Activated CD4-positive, alpha-beta T cell treated with anti-CD3 and anti-CD28 coated beads, Interleukin-2, amount 50 U/mL, for 16 hours (primary cell): ENCODE results near the gene PSMC3.

Experiments used
- DNase-seq: peaks from one replicate; pipeline ENCODE4 v3.0.0-alpha.2; 2020

Gene PSMC3

DNA sequence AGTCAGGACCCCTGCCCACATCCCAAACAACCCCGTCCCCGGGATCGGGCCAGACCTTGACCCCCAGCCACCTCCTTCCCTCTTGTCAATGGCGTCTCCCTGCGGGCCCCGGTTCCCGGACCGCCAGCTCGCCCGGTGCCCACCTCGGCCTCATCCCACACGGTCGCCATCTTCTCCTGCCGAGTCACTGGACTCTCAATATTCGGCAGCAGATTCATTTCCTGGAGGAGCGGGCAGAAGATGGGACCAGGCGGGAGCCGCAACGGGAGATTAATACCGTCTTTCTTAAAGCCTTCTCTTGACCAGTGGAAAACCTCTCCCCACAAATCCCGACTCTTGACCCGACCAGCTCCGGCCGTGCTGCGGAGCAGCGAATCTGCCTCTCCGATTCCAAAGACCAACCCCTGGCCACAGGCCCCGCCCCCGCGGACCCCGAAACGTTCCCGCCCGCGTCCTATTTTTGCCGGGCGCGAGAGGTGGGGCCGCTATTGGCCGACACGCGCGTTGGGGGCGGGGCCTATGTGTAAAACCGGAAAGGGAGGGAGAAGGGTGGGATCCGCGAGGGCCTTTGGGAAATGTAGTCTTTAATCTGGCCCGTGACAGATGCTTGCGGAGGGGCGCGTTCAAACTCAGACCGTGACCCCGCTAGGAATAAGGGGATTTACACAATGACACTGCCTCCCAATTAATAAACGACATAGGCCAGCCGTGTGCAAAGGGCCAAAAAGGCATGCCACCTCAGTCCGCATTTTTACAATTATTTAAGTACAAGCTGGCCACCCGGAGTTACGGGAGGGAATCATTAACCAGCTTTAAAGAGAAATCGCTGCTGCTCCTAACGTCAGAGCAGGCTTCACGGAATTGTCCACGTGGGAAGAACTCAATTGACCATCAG lies at the start of gene PSMC3:
TSS of gene PSMC3 (minus strand) at position 378 of the 895 bp plus-strand sequence. CDS start at position 218, 160 bp downstream.
- DNase-seq = peak; percentile 98

DNA sequence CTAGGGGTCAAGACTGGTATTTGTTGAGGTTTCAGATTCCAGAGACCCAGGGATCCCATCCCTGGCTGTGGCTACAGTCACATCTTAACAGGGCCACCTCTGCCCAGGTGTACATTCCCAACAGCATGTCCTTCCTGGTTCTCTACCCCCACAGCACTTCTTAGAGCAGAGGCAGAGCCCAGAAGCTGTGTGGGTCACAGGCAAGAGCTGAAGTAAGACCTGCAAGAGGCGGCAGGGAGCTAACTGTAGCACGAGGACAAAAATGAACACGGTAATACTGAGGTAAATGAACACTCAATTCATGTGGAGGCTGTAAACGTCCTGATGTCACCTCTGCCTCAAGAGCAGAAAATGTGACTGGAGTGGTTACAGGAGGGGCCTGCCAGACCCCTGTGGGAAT lies 44.4 kb upstream of the PSMC3 start:
- no peak for DNase-seq

GRCh38 chr11:47469361-47470179 lies 43.3 kb upstream of the PSMC3 start:
- no peak for DNase-seq

DNA sequence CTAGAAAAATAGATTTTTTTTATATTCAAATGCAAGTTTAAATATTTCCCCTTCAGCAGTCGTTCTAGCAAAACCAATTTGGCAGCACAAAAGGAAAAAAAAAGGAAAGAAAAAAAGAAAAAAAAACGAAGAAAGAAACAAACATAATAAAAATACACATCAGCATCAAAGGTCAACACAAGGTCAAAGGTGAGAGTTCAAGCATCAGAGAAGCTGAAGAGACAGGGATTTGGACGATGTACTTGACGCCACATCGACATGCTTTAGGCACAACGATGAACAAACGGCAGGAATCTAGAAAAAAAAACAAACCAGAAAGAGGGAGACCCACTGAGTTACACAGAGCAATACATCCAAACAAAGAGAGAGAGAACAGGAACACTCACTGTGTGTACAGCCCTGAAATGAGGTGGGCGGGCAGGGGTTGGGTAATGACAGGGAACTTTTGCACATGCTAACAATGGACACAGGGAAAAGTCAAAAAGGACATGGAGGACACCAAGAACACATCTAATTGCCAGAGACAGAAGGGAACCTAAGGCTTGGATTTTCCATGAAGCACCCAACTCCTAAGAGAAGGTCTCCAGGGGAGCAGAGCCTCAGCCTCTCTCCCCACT lies 42.5 kb upstream of the PSMC3 start:
- DNase-seq = no peak

- DNase-seq = no peak
Observed at GRCh38 chr11:47467357-47467756, 41.1 kb upstream of the PSMC3 start.

GRCh38 chr11:47466701-47467250 lies 40.5 kb upstream of the PSMC3 start:
- no peak for DNase-seq

DNA sequence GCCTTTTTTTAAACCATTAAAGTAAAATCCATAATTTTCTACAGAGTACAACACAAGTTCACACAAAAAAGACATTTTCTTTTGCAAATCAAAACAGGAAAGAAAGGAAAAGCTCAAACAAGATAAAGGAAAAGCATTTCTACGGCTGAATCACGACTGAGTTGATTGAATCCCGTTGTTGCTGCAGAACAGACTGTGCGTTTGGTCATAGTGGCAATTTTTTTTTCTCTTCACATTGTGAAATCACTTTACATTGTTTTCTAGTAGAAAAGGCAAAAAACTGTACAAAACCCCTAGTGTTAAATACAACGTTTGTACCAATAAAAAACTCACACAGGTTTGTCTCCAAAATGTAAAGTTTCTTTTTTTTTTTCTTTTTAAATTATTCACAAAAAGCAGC lies 40.0 kb upstream of the PSMC3 start:
- DNase-seq = no peak

DNA sequence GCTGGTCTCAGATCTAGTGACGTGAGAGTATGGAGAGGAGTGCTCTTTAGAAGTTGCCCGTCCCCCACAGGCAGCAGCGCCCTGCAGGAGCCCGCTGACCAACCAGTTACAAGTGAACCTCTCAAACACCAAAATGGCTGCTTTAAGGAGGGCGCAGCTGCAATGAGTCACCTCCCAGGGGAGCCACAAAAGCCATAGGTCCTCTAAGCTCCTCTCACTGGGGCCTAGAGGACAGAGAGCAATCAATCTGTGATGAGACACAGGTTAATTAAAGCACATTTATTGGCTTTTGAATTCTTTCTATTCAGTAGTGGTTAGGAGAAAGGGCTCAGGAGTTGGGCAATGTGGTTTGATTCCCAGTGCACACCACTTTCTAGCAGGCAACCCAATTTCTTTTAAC lies 38.2 kb upstream of the PSMC3 start:
- no peak for DNase-seq

DNA sequence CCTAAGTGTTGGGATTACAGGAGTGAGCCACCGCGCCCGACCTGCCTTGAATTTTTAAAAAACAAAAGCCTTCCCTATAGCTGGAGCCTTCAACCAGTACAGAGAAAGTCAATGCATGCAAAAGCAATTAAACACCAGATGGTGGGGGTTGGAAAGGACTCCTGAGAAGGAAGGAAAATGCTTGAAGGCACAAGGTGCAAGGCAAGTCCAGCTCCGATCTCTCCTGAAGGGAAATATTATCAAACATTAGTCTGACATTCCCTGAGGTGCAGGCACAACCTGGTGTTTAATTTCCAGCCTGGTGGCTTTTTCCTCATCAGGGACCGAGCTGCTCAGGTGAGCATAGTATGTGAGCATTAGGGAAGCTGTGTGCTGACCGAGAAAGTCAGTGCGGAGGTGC lies 35.6 kb upstream of the PSMC3 start:
- no peak for DNase-seq

DNA sequence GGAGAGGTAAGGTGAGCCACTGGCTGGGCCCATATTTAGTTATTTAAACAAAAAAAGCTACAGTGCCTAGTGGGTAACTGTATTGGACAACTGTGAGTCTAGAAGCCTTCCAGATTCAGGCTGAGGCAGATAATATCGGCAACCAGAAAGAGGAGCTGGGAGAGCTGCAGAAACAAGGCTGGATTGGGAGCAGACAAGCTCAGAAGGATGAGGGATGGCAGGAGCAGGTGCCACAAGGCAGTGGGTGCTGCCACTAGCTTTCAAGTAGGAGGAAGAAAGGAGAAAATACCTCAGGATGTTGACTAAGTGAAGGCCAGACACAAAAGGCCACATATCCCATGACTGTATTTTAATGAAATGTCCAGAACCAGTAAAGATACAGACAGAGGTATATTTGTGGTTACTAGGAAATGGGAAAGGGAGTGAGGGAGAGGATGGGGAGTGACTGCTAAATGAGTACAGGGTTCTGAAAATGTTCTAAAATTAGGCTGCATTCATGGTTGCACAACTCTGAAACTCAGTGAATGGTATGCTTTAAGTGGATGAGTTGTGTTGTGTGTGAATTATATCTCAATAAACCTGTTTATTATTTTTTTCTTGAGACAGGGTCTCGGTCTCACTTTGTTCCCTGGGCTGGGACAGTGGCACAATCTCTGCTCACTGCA lies 34.5 kb upstream of the PSMC3 start:
- DNase-seq = no peak

GRCh38 chr11:47454258-47454671 lies 28.0 kb upstream of the PSMC3 start:
- DNase-seq = peak; percentile 69

DNA sequence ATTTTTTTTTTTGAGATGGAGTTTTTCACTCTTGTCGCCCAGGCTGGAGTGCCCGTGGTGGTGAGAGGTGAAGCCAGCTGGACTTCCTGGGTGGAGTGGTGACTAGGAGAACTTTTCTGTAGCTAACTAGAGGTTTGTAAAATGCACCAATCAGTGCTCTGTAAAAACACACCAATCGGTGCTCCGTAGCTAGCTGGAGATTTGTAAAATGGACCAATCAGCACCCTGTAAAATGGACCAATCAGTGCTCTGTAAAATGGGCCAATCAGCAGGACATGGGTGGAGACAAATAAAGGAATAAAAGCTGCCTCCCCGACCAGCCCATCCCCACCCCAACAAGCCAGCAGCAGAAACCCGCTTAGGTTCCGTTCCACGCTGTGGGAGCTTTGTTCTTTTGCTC lies 27.1 kb upstream of the PSMC3 start:
- no peak for DNase-seq

- DNase-seq = no peak
Observed at GRCh38 chr11:47451990-47452389, 25.8 kb upstream of the PSMC3 start.

DNA sequence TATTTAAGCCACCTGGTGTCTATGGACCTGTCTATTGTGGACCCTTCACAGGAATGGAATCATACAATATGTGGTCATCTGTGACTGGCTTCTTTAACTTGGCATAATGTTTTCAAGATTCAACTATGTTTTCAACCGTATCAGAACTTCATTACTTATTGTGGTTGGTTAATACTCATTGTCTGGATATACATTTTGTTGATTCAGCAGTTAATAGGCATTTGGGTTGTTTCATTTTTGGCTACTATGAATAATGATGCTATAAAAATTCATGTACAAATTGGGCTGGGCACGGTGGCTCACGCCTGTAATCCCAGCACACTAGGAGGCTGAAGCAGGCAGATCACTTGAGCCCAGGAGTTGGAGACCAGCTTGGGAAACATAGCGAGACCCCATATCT lies 25.2 kb upstream of the PSMC3 start:
- DNase-seq = no peak

DNA sequence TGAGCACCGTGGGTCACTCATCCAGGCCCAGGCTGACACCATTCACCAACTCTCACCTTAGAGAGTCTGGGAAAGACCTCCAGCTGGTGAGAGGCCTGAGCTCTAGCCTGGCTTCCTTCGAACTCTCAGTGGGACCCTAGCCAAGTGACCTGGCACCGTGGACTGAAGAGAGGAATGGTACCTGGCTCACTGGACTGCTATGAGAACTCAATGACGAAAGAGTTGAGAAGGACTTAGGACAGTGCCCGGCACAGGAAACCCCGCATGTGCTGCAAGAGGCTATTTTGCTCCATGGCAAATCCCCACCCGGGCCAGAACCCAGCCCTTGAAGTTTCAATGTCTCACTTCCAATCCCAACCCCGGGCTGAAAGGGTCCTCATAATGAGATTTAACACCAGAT lies 23.3 kb upstream of the PSMC3 start:
- DNase-seq = no peak

- DNase-seq = no peak
Observed at GRCh38 chr11:47448566-47449427, 22.6 kb upstream of the PSMC3 start, which contains the start of gene RAPSN. Gene RAPSN, minus strand, starts transcription at chr11:47449136. Its CDS starts 172 bp downstream, at chr11:47448964.

- no peak for DNase-seq
Observed at GRCh38 chr11:47447906-47448305, 21.7 kb upstream of the PSMC3 start.

- DNase-seq = no peak
Observed at GRCh38 chr11:47446833-47447232, 20.6 kb upstream of the PSMC3 start.

- no peak for DNase-seq
Observed at GRCh38 chr11:47445840-47446239, 19.6 kb upstream of the PSMC3 start.

DNA sequence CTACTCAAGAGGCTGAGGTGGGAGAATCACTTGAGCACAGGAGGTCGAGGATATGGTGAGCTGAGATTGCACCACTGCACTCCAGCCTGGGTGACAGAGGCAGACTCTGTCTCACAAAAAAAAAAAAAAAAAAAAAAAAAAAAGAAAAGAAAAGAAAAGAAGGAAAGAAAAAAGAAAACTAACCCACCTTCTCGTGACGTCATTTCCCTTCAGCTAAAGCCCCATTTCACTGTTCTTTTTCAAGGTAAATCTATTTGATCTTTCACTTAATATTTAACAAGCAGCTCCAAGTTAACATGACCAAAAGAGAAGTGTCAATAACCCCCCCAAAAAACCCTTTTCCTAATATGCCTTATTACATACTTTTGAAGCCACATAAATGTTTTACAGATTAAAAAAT lies 17.6 kb upstream of the PSMC3 start:
- DNase-seq = no peak

GRCh38 chr11:47443028-47443700 lies 16.9 kb upstream of the PSMC3 start:
- no peak for DNase-seq
